OCI-LY1 (cell line): Measurements from ENCODE around the gene GBE1.

Experiments
- EZH2 ChIP-seq: fragments of 200-600 bp; sonication (generic), shearing (Covaris generic); IDR thresholded peaks from 2 replicates; pipeline ENCODE4 v1.8.0; 2017; ENCODE audit warnings: borderline replicate concordance, mixed run types, mild to moderate bottlenecking, antibody characterized with exemption, low read length, moderate library complexity, mixed read lengths
- TF ChIP-seq, protein P1 (sequence below): fragments of 200-600 bp; sonication (generic), shearing (Covaris generic); IDR thresholded peaks from 2 replicates; pipeline ENCODE4 v1.5.1; 2017; ENCODE audit warnings: mild to moderate bottlenecking, antibody characterized with exemption, low read length, moderate library complexity, mixed read lengths

DNA sequence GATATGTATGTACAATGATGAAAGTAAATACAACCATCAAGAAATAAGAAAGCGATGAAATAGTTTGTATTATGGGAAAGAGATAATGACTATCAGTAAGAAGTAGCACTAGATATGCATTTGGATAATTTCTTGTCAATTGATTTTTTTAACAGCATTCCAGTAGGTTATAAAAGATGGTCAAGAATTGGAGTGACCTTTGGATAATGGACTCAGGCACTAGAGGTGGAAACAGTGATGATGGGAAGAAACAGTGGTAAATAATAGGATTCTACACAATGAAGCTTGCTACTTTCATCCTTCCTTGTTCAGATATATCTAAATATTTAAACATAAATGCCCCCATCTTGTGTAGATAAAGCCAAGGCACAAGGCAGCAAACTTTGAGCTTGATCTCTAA, 101.4 kb downstream of the GBE1 start:
- TF ChIP-seq EZH2: no peak
- TF ChIP-seq, protein P1, sequence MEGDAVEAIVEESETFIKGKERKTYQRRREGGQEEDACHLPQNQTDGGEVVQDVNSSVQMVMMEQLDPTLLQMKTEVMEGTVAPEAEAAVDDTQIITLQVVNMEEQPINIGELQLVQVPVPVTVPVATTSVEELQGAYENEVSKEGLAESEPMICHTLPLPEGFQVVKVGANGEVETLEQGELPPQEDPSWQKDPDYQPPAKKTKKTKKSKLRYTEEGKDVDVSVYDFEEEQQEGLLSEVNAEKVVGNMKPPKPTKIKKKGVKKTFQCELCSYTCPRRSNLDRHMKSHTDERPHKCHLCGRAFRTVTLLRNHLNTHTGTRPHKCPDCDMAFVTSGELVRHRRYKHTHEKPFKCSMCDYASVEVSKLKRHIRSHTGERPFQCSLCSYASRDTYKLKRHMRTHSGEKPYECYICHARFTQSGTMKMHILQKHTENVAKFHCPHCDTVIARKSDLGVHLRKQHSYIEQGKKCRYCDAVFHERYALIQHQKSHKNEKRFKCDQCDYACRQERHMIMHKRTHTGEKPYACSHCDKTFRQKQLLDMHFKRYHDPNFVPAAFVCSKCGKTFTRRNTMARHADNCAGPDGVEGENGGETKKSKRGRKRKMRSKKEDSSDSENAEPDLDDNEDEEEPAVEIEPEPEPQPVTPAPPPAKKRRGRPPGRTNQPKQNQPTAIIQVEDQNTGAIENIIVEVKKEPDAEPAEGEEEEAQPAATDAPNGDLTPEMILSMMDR: no peak
